NCI-H146 treated with DMSO at 0.1 percent for 48 hours (cell line): ENCODE measurements around the gene SLC38A10.

Source experiments
- DNase-seq: peaks from one replicate; lab custom pipeline; 2025; ENCODE audit not compliant: unreplicated experiment; lab: John Stamatoyannopoulos, UW

Gene SLC38A10

GRCh38 chr17:81258292-81258691 lies 36.8 kb downstream of the SLC38A10 start:
- DNase-seq: no peak

- DNase-seq: no peak
Observed at GRCh38 chr17:81257533-81257932, 37.6 kb downstream of the SLC38A10 start.

GRCh38 chr17:81256616-81257015 lies 38.5 kb downstream of the SLC38A10 start:
- no peak for DNase-seq

- peak; percentile 97 for DNase-seq
Observed at GRCh38 chr17:81254955-81255717, 40.0 kb downstream of the SLC38A10 start.

- peak; percentile 20 for DNase-seq
Observed at GRCh38 chr17:81253358-81254131, 41.6 kb downstream of the SLC38A10 start.

- DNase-seq: no peak
Observed at GRCh38 chr17:81252987-81253329, 42.1 kb downstream of the SLC38A10 start.

- DNase-seq: no peak
Observed at GRCh38 chr17:81252326-81252986, 42.7 kb downstream of the SLC38A10 start.

GRCh38 chr17:81251709-81252301 lies 43.3 kb downstream of the SLC38A10 start:
- no peak for DNase-seq

- DNase-seq: no peak
Observed at GRCh38 chr17:81251094-81251708, 43.9 kb downstream of the SLC38A10 start.

- no peak for DNase-seq
Observed at GRCh38 chr17:81250286-81251093, 44.6 kb downstream of the SLC38A10 start.

- DNase-seq: no peak
Observed at GRCh38 chr17:81249223-81250040, 45.7 kb downstream of the SLC38A10 start.

GRCh38 chr17:81248649-81249048 lies 46.5 kb downstream of the SLC38A10 start:
- no peak for DNase-seq

- no peak for DNase-seq
Observed at GRCh38 chr17:81247339-81247990, 47.6 kb downstream of the SLC38A10 start.

GRCh38 chr17:81246679-81247338 lies 48.3 kb downstream of the SLC38A10 start:
- DNase-seq: no peak

- no peak for DNase-seq
Observed at GRCh38 chr17:81246343-81246670, 48.8 kb downstream of the SLC38A10 start.

- DNase-seq: no peak
Observed at GRCh38 chr17:81245665-81246342, 49.3 kb downstream of the SLC38A10 start.

- no peak for DNase-seq
Observed at GRCh38 chr17:81245024-81245664, 50.0 kb downstream of the SLC38A10 start.
